GM18498 (cell line): ENCODE measurements around the gene SUCLG2.

Source experiments
- ATAC-seq: cut with Tn5 transposase; IDR thresholded peaks from one replicate; pipeline ENCODE4 v1.9.1; 2021; ENCODE audit warnings: mild to moderate bottlenecking, moderate library complexity; ENCODE audit not compliant: unreplicated experiment

Gene SUCLG2

DNA sequence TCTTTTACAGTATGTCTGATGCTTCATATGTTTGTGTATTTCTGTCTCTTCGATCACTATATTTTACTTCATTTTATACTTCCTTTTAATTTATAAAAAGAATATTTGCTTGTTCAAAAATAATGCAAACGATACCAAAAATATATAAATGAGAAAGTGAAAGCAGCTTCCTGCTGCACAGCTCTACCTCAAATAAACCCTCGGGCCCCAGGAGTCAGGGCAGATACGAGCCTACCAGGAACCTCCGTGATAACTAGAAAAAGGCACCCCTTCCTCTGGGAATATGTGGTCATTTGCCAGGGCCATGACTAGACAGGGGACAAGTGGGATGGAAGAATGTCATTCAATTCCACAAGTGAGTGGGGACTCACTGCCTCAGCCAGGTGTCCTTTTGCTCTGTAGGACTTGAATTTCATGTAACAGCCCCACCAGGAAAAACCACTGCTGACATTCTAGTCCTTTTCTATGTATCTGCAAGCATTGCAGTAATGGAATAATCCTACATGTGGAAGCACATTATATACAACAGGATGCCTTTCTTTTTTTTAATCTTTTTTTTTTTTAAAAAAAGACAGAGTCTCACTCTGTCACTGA, 133.3 kb downstream of the SUCLG2 start:
- ATAC-seq, result peak; percentile 78

DNA sequence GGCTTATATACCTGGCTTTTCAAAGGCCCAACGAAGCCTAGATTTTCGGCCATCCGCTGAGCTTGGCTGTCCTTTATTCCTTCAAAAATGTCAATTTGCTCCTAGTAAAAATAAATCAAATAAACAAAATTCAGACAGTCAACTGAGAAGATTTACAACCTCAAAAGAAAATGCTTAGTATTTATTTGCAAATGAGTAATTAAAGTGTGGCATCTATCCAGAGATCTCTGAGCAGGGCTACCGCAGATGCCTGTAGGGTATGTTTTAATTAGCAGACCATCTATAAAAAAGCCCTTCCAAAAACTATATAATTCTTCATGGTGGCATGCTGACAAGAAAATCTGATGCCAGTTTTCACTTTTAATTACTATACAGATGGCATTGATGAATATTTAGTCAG, 136.2 kb downstream of the SUCLG2 start:
- ATAC-seq, result no peak

DNA sequence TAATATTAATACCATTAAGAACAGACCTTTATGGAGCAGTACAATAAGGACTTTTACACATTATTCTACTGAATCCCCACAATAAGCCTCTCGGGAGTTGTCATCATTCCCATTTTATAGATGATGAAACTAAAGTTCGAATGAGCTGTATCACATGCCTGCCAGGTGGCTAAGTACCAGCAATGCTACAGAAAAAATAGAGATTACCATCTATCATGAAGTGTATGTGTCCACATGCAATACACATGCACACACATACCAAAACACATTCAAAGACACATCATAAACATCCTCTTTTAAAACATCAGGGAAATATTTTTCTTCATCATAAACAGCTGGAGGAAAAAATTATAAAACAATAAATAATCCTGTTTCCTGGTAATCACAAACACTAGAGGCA, 136.6 kb downstream of the SUCLG2 start:
- ATAC-seq, result no peak

DNA sequence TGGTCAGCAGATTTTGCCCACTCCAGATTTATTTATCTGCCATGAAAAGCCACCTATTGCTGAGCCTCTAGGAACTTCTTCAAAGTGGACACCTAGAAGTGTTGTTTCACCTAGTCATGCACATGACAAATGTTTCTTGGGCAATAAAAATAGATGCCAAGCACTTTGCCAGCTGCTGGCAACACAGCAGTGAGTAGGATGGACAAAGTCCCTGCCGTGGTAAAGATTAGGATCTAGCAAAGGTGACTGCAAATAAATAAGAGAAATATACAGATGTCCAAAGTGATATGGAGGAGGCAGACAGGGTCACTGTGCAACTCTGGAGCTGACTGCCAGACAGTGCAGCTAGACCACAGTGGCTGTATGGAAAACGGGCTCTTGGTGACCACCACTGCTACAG, 137.9 kb downstream of the SUCLG2 start:
- ATAC-seq, result no peak

DNA sequence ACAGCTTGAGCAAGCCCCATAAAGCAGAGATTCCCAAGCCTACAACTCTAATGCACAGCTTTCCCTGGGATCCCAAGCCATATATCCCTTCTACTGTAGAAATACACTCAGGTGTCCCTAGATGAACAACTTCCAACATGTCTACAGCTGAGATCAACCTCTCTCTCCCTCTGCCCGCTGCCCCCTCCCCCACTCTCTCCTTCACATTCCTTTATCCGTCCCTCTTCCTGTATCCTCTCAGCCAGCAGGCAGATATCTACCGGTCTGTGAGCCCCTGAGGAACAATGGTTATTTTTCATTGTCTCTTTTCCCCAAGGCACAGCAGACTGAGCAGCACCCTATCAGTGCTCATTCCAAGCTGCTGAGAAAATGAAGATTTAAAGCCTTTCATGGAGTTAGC, 138.6 kb downstream of the SUCLG2 start:
- ATAC-seq, result no peak

DNA sequence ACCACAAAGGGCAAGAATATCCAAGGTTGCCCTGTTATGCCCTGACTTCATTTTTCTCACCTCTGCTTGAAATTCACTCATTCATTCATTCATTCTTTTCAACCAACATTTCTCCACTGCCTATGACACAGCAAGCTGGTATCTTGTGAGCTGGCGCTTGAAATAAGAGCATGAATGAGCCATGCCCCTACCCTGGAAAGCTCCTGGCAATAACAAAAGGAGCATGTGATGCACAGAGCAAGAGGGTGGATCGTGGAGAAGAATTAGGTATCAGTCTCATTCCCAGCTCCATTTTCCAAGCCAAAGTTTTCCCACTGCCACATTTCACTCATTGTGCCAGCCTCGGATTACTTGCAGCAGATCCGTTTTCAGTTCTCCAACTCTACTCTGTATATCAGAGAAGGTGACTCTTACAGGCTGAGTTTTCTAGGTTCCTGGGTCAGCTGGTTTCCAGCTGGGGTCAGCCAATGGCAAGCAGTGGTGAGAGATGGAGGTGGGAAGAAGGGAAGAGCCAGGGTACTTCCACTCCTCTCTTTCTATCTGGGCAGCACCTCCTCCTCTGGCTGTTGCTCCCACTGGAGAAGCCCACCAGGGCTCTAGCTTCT, 144.8 kb downstream of the SUCLG2 start:
- no peak for ATAC-seq

DNA sequence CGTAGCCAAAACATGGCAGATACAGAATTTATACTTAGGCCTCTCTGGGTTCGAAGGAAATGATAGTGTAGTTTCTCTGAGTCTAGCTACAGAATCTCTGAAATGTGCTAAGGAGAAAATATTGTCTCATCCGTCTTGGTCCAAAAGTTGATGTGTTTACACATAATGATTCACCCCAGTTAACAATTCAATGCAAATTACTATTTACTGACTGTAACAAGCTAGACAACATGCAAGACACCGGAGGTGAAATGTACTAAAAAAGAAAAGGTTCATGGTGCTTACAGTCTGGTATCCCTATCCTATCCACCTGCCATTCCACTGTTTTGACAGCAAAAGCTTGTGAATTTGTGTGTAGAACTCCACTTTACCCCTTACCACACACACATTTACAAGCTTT, 146.8 kb downstream of the SUCLG2 start:
- no peak for ATAC-seq

DNA sequence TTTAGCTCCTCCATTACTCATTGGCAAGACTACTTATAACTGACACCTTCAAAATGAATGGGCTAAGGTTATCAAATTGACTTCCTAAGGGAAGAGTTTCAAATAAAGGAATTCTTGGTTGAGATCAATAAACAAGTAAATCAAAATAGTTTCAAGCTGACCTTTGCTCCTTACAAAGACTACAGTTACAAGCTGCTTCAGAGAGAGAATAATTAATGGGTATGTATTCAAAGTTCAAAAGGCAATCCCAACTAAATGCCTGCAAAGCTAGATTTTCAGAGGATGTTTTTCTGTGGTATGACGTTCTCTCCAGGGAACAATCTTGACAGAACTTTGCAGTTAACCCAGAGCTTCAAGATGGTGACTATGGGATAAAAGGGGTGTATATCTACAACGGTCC, 153.7 kb downstream of the SUCLG2 start:
- ATAC-seq, result no peak

DNA sequence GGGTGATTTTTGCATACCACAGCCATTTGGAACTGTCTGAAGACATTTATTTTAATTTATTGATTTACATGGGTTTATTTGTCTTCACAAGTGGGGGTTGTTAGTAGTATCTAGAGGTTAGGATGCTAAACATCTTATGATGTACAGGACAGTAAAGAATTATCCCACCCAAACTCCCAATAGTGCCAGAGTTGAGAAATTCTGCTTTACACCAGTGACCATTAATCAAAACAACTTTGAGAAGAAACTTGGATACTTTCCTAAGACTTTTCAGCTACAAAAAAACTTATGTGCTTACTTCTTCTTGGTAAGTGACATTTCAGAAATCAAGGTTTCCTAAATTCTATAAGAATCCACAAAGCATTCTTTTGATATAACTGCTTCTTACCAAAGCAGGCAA, 156.7 kb downstream of the SUCLG2 start:
- ATAC-seq, result no peak

DNA sequence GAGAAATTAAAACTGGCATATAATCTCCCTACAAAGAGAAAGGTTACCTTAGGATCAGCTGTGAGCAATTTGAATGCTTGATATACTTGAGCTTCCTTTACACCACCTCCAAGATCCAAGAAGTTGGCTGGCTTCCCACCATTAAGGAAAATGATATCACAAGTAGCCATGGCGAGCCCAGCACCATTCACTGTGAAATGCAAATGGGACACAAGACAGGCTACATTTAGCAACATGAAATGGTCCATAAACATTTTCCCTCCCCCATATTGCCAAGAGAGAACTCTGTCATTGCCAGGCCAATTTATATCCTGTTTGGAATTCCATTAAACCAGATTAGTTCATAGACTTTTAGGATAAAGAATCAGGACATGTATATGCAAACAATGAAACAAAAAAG, 158.7 kb downstream of the SUCLG2 start:
- no peak for ATAC-seq

DNA sequence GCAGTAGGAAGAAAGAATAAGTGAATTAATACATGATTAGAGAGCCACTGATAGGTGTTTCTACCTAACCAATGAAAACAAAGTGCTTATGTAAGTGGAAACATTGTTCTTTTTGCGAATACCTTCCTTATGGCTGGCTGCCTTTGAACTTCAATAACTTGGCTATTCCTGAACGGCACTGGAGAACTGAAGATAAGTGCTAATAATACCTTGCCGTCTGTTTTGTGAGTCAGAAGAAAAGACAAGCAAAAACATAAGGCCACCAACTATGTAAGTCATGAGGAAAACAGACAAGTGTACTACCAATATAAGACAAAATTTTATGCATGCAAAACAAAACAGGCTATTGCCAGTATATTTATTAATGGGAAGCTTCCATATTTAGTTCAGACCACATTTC, 160.6 kb downstream of the SUCLG2 start:
- ATAC-seq, result no peak

DNA sequence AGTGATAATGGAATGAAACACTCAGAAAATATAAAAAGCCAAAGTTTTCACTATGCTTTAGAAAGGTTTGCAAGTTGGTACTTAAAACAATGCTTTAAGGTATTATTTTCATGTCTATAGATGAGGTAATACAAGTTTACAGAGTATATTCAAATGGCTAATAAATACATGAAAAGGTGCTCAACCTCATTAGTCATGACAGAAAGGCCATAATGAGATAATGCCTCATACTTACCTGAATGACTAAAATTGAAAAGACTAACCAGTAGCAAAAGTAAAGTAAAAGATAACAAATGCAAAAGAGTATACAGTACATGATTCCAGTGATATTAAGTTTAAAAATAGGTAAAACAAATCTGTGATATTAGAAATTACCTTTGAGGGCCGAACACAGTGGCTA, 163.8 kb downstream of the SUCLG2 start:
- ATAC-seq, result no peak

DNA sequence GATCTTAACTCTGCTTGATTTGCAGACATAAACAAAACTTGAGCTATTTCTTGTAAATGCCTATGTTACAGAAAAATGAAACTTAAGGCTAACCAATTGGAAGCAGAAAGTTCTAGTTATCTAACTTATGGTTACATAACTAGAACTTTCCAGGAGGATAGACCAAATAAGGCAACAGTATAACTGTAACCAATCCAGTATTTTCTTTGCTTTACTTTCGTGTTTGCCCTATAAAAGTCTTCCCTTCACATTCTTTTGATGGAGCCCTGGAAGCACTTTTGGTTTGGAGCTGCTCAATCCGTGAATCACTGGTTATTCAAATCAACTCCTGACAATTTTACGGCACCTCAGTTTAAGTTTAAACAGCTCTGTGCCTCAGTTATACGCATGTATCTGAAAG, 164.6 kb downstream of the SUCLG2 start:
- ATAC-seq, result no peak

DNA sequence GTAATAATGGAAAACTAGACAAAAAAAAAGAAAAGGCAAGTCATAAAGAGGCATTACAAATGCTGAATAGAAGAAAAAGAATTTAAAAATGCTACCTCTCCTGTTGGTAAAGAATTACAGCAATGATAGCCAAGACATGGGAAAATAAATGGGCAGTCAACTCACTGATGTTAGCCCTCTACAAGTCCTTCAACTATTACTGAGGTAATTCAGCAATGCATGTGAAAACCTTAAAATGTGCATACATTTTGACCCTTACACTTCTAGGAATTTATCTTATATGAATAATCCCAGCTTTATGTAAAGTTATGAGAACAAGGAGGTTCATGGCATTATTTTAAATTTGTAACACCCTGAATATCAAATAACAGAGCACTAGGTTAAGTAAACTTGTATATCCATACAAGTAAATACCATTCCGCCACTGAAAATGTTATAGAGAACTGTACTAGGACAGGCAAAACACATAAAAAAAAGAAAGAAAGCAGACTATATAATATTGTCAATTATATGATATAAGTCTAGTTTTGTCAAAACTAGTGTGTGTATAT, 166.8 kb downstream of the SUCLG2 start:
- ATAC-seq, result no peak

DNA sequence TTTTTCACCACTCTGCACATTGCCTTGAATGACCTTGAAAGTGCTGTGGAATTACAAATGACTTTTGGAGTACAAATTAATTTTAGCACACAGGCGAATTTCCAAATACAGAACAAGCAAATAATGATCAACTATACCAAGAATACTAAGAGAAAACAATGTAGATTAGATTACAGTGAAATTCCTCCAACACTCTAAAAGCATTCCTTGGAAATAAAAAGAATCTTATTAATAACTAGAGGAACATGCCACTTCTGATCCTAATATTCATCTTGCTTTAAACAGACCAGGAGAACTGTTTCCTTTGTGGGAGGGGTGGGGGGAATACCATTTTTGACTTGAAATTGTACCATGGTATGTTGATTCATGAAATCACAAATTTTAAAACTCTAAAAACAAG, 167.5 kb downstream of the SUCLG2 start:
- ATAC-seq, result no peak

DNA sequence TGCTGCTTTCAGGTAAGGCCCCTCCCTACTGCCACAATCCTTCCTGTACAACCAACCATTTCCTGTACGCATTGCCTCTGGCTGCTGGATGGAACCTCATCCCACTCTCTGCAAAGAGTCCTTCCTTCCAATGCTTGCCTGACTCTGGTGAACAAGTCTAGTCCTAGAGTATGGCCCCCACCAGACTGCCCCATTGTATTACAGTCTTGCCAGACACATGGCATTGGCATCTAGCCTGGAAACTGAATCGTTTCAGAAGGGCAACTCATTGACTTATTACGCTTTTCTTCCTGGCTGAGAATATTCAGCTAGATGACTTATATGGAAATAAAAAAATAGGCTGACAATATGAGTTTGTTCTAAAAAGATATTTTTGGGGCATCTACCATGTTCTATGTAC, 170.3 kb downstream of the SUCLG2 start:
- no peak for ATAC-seq

DNA sequence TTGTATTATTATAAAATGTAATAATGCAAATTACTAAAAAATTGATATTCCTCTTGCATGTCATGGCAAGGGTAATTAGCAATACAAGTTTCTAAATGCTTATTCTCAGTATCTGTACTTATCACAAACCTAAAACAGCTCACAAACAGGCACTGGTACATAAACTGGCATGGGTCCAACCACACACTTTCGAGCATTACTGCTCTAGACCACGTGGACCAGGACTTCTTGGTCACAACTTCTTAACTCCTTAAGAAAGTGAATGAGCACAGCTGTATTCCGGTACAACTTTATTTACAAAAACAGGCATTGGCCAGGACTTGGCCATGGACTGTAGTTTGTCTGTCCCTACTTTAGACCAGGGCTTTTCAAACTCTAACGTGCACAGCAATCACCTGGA, 173.3 kb downstream of the SUCLG2 start:
- ATAC-seq, result no peak

DNA sequence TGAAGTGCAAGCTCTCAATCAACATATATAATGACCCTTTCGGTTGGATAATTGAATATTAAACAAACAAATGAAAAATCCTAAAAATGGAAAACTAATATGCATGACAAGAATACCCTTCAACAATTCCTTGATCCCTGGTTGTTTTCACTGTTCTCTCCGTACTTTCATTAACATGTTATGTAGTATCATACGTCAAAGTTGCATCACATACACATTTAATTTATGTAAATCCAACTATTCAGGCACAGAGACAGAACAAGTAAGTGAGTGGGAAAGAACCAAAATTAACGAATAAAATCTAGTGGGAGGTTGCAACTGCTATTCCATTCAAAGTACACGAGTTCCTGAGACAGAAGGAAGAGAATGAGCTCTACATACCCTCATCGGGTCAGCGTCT, 176.0 kb downstream of the SUCLG2 start:
- no peak for ATAC-seq

DNA sequence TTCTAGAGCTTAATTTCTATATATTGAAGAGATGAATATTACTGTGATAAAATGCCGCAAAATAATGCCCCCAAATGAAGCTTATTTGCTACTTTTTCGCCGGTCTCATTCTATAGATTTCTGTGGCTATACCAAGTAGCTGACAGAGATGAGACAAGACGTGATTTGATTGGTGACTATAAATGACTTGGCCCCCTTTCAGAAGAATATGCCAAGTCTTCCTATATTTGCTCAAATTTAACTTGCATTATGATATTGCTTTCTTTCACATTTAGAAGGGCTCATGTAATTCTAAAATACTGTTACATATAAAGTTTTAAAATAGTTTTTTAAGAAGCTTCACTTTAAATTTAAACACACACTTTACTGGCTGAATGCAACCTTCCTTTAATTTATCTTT, 180.1 kb downstream of the SUCLG2 start:
- no peak for ATAC-seq

DNA sequence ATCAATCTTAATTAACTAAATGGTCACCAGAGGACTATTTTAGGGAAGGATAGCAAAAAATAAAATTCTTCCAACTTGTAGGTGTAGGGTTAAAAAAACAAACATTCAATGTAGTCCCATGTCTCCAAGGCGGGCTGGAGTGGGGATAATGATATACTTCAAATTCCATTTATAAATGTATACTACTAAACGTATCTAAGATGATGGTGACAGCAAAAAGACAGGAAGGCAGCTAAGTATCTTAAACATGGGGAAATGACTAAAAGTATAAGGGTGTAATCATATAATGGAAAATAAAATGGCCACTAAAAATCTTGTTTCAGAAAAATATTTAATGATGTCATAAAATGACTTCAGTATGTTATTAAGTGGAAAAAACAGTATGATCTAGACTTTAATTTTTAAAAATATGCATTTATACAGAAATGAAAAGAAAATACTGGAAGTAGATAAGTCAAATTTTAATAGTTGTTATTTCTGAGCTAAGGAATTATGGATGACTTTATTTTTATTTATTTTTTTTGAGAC, 181.7 kb downstream of the SUCLG2 start:
- no peak for ATAC-seq

DNA sequence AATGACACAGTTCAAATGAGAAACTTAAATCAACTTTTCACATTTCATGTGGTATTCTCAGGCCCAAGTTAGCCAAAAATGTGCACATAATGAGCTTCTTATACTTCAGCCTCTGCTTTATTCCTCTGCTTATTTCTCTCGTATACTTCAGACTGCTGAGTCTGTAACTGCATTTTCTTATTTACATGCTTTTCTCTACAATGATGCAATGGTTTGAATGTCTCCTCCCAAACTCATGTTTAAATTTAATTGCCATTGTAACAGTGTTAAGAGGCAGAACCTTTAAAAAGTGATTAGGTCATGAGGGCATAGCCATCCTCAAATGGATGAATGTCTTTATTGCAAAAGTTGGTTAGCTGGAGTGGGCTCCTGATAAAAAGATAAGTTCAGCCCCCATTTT, 184.2 kb downstream of the SUCLG2 start:
- no peak for ATAC-seq

DNA sequence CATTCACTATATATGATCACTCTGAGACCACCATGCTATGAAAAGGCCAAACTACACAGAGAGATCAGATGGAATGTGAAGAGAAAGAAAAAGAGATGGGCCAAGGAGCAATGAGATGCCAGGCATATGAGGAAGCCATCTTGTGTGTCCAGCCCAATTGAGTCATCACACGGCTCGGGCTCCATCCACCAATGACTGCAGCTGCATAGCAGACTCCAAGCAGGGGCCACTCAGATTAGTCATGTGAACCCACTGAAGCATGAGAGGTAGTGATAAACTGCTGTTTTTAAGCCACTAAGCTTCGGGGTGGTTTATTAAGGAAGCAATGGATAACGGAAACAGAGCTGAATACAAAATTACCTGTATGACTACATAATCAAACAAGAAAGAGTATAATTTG, 185.9 kb downstream of the SUCLG2 start:
- ATAC-seq, result no peak

DNA sequence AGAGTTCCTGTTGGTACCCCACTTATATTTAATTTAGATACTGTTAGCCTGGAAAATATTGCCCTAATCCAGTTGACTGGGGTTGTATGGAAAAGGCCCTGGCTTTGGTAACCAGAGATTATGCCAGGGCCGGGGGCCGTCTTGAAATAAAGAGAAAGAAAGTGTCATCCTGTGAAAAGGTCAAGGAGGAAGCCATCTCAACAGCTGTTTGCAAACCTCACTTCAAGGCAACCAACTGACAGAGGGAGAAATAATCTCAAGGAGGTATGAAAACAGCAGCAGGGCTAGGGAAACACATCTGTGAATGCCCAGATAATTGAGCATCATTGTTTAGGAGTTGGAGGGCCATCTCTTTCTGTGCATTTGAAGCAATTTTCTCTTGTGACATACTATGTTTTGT, 190.8 kb downstream of the SUCLG2 start:
- no peak for ATAC-seq
